KMS-11 (cell line): ENCODE results near the gene NSF.
"Not testable (repeated sequence)": the region's sequence is repeated elsewhere in the genome, so short reads cannot be mapped to it uniquely, and the experiment has no call there.

Experiments
- H2AFZ ChIP-seq: fragments of 200-600 bp; sonication (generic); 2 replicates; pipeline ENCODE4 v1.6.1; 2016; ENCODE audit warnings: antibody characterized with exemption, mixed run types, low read depth
- H3K27ac ChIP-seq: fragments of 200-600 bp; sonication (generic); 2 replicates; pipeline ENCODE4 v1.6.1; 2016; ENCODE audit warnings: mild to moderate bottlenecking, mixed run types
- H3K27me3 ChIP-seq: fragments of 200-600 bp; sonication (generic); 2 replicates; pipeline ENCODE4 v1.6.1; 2017; ENCODE audit warnings: mild to moderate bottlenecking, low read depth, mixed run types, moderate library complexity; ENCODE audit not compliant: insufficient read depth
- H3K36me3 ChIP-seq: fragments of 200-600 bp; sonication (generic); 2 replicates; pipeline ENCODE4 v1.6.1; 2017; ENCODE audit warnings: mild to moderate bottlenecking, mixed run types; ENCODE audit not compliant: insufficient read depth
- H3K4me1 ChIP-seq: fragments of 200-600 bp; sonication (generic); 2 replicates; pipeline ENCODE4 v1.6.1; 2016; ENCODE audit warnings: mild to moderate bottlenecking, low read depth, mixed run types; ENCODE audit not compliant: poor library complexity, severe bottlenecking
- H3K4me2 ChIP-seq: fragments of 200-600 bp; sonication (generic); 2 replicates; pipeline ENCODE4 v1.7.0; 2016; ENCODE audit warnings: mild to moderate bottlenecking, mixed run types
- H3K4me3 ChIP-seq: fragments of 200-600 bp; sonication (generic); IDR thresholded peaks from 2 replicates; pipeline ENCODE4 v1.6.1; 2017; ENCODE audit warnings: low read depth, low read length, mixed read lengths; ENCODE audit not compliant: insufficient read depth
- H3K79me2 ChIP-seq: fragments of 200-600 bp; sonication (generic); 2 replicates; pipeline ENCODE4 v1.6.1; 2016; ENCODE audit warnings: low read depth, mixed run types; ENCODE audit not compliant: insufficient read depth
- H3K9ac ChIP-seq: fragments of 200-600 bp; sonication (generic); 2 replicates; pipeline ENCODE4 v1.6.1; 2016; ENCODE audit warnings: mild to moderate bottlenecking, mixed run types
- H4K20me1 ChIP-seq: fragments of 200-600 bp; sonication (generic); 2 replicates; pipeline ENCODE4 v1.6.1; 2016; ENCODE audit warnings: mild to moderate bottlenecking, mixed run types; ENCODE audit not compliant: insufficient read depth
- CTCF ChIP-seq: fragments of 200-600 bp; sonication (generic); conservative IDR thresholded peaks from 2 replicates; pipeline ENCODE4 v1.6.1; 2017; ENCODE audit warnings: low read depth, mild to moderate bottlenecking, antibody characterized with exemption, low read length, moderate library complexity, mixed read lengths

The NSF gene

GRCh38 chr17:46792071-46792470, 201.6 kb downstream of the NSF start:
- Histone ChIP-seq H2AFZ (no peak overlapping the region), H4K20me1 (no peaks in the 10 kb centered on the region)
- no peak for TF ChIP-seq CTCF

GRCh38 chr17:46793023-46793422, 202.6 kb downstream of the NSF start:
- not testable (repeated sequence) for H3K4me3 ChIP-seq, H2AFZ ChIP-seq, H3K27me3 ChIP-seq, H3K4me2 ChIP-seq, H3K9ac ChIP-seq, H3K79me2 ChIP-seq, H3K4me1 ChIP-seq, H3K27ac ChIP-seq, H4K20me1 ChIP-seq, H3K36me3 ChIP-seq

More at GRCh38 chr17:46792071-46792470, 201.6 kb downstream of the NSF start:
- no peaks in the 10 kb centered on the region for H3K79me2 ChIP-seq
- no peak overlapping the region for H3K9ac ChIP-seq
- no peak overlapping the region for H3K4me3 ChIP-seq
- no peak overlapping the region for H3K4me2 ChIP-seq
- H3K36me3 ChIP-seq: no peaks in the 10 kb centered on the region
- H3K27ac ChIP-seq: no peak overlapping the region
- no peaks in the 10 kb centered on the region for H3K27me3 ChIP-seq
- no peaks in the 10 kb centered on the region for H3K4me1 ChIP-seq

GRCh38 chr17:46793541-46793940, 203.1 kb downstream of the NSF start:
- H3K4me1 ChIP-seq: no peaks in the 10 kb centered on the region
- no peak for TF ChIP-seq CTCF
- H3K9ac ChIP-seq: no peak overlapping the region
- H3K27me3 ChIP-seq: no peaks in the 10 kb centered on the region
- no peak overlapping the region for H3K4me3 ChIP-seq
- H3K27ac ChIP-seq: no peak overlapping the region
- no peak overlapping the region for H3K4me2 ChIP-seq
- no peaks in the 10 kb centered on the region for H4K20me1 ChIP-seq
- H3K79me2 ChIP-seq: no peaks in the 10 kb centered on the region
- no peaks in the 10 kb centered on the region for H3K36me3 ChIP-seq
- H2AFZ ChIP-seq: no peak overlapping the region

GRCh38 chr17:46794318-46794717, 203.8 kb downstream of the NSF start:
- Histone ChIP-seq H3K4me2 (no peak overlapping the region), H3K27ac (no peak overlapping the region), H4K20me1 (no peaks in the 10 kb centered on the region), H3K36me3 (no peaks in the 10 kb centered on the region), H3K9ac (no peak overlapping the region), H3K27me3 (no peaks in the 10 kb centered on the region), H3K4me3 (no peak overlapping the region), H3K4me1 (no peaks in the 10 kb centered on the region), H2AFZ (no peak overlapping the region), H3K79me2 (no peaks in the 10 kb centered on the region)
- no peak for TF ChIP-seq CTCF

GRCh38 chr17:46795379-46795952, 205.0 kb downstream of the NSF start:
- Histone ChIP-seq H3K79me2 (no peaks in the 10 kb centered on the region), H3K4me3 (no peak overlapping the region), H3K27me3 (no peaks in the 10 kb centered on the region), H3K4me1 (no peaks in the 10 kb centered on the region), H4K20me1 (no peaks in the 10 kb centered on the region), H3K9ac (no peak overlapping the region), H3K27ac (no peak overlapping the region), H2AFZ (no peak overlapping the region), H3K36me3 (no peaks in the 10 kb centered on the region), H3K4me2 (no peak overlapping the region)
- TF ChIP-seq CTCF: no peak
